GM12878 (cell line): Measurements from ENCODE around the gene SLC1A5. TPM values are rescaled to one million over a fixed set of nuclear protein-coding genes. Genes with fewer than 3 reads are reported as not detected.
A peak's percentile ranks its signal among the peaks of the same experiment; 100 is the strongest.

Experiments used
- ATAC-seq: fragments of 200-7000 bp; cut with Tn5 transposase; 3 replicates; pipeline ENCODE4 v1.9.1; 2020; ENCODE audit warnings: mild to moderate bottlenecking, moderate library complexity
- BruUV-seq: library from RNA; stranded (reverse); fragments of 400-500 nt; replicated peaks from 2 replicates; lab custom pipeline; 2021; lab: Mats Ljungman, UMichigan
- CTCF ChIA-PET: fragments of 300-600 bp; sonication (Branson Sonifier 250); formaldehyde crosslinking; extraction: SDS; loops from one replicate; lab custom pipeline; 2021; ENCODE audit warnings: inconsistent platforms; lab: Yijun Ruan, JAX
- POLR2A ChIA-PET: fragments of 350-600 bp; formaldehyde crosslinking; extraction: SDS; loops from one replicate; lab custom pipeline; 2021; ENCODE audit warnings: inconsistent platforms; lab: Charles Lee
- RAD21 ChIA-PET: fragments of 300-600 bp; sonication (Branson Sonifier 250); formaldehyde crosslinking; loops from one replicate; lab custom pipeline; 2023; ENCODE audit warnings: antibody characterized with exemption; ENCODE audit not compliant: unreplicated experiment; lab: Charles Lee
- SMC1A ChIA-PET: fragments of 300-600 bp; sonication (Branson Sonifier 250); formaldehyde crosslinking; loops from one replicate; lab custom pipeline; 2023; ENCODE audit not compliant: unreplicated experiment, uncharacterized antibody; lab: Charles Lee
- DNase-seq: peaks from one replicate; pipeline ENCODE4 v3.0.0-alpha.2; 2011; ENCODE audit warnings: low read depth, low spot score
- FAIRE-seq: peaks from 3 replicates; lab custom pipeline; 2011; peaks lifted over from hg19 to GRCh38; lab: Jason Lieb, UNC
- H2AFZ ChIP-seq: 2 replicates; pipeline ENCODE4 v1.6.0; 2011; ENCODE audit warnings: low read depth, low read length, control low read depth; ENCODE audit not compliant: control insufficient read depth
- H3K27ac ChIP-seq: 2 replicates; pipeline ENCODE4 v1.5.1; 2011; ENCODE audit warnings: control low read depth; ENCODE audit not compliant: control insufficient read depth, insufficient read depth
- H3K27me3 ChIP-seq, 2 experiments: replicated peaks in 1 of 2; 2 replicates each; pipeline versions ENCODE4 v1.6.0 to v1.6.1; 2011; ENCODE audit warnings: low read length in 1 of 2; ENCODE audit not compliant: control insufficient read depth in 2 of 2, insufficient read depth in 2 of 2
- H3K36me3 ChIP-seq, 2 experiments: 2 replicates each; pipeline ENCODE4 v1.5.1; 2011; ENCODE audit warnings: low read length in 1 of 2; ENCODE audit not compliant: control insufficient read depth in 2 of 2, insufficient read depth in 2 of 2
- H3K4me1 ChIP-seq: 2 replicates; pipeline ENCODE4 v1.6.1; 2011; ENCODE audit warnings: mild to moderate bottlenecking, low read length, moderate library complexity, mixed read lengths; ENCODE audit not compliant: control insufficient read depth, insufficient read depth
- H3K4me2 ChIP-seq: 2 replicates; pipeline ENCODE4 v1.6.0; 2011; ENCODE audit warnings: control low read depth; ENCODE audit not compliant: control insufficient read depth, insufficient read depth
- H3K4me3 ChIP-seq: fragments of 200-600 bp; sonication (generic); 2 replicates; pipeline ENCODE4 v1.5.1; 2016
- H3K79me2 ChIP-seq: 2 replicates; pipeline ENCODE4 v1.6.0; 2011; ENCODE audit warnings: low read length; ENCODE audit not compliant: control insufficient read depth, insufficient read depth
- H3K9ac ChIP-seq: 2 replicates; pipeline ENCODE4 v1.8.0; 2011; ENCODE audit warnings: low read length, control low read depth, mixed read lengths; ENCODE audit not compliant: control insufficient read depth, insufficient read depth
- H3K9me3 ChIP-seq: replicated peaks from 3 replicates; pipeline ENCODE4 v1.5.1; 2011; ENCODE audit warnings: mild to moderate bottlenecking, low read length; ENCODE audit not compliant: control insufficient read depth, insufficient read depth
- H4K20me1 ChIP-seq: 2 replicates; pipeline ENCODE4 v1.6.0; 2011; ENCODE audit not compliant: control insufficient read depth, insufficient read depth
- DPF2 ChIP-seq: fragments of 450-650 bp; IDR thresholded peaks from 2 replicates; pipeline ENCODE4 v1.6.1; 2017; ENCODE audit warnings: mild to moderate bottlenecking
- IKZF2 ChIP-seq, 2 experiments: fragments of 450-650 bp; IDR thresholded peaks; 2 replicates each; pipeline ENCODE4 v1.6.1; 2017; ENCODE audit warnings: mild to moderate bottlenecking in 2 of 2, moderate library complexity in 2 of 2
- MTA2 ChIP-seq: fragments of 450-650 bp; IDR thresholded peaks from 2 replicates; pipeline ENCODE4 v1.6.1; 2016; ENCODE audit warnings: low read depth, mild to moderate bottlenecking, moderate library complexity
- PBX3 ChIP-seq: IDR thresholded peaks from 2 replicates; pipeline ENCODE4 v1.6.1; 2011; ENCODE audit warnings: mild to moderate bottlenecking, low read depth, low read length, moderate library complexity; ENCODE audit not compliant: insufficient replicate concordance
- PKNOX1 ChIP-seq: fragments of 450-650 bp; IDR thresholded peaks from 2 replicates; pipeline ENCODE4 v1.6.1; 2016; ENCODE audit warnings: mild to moderate bottlenecking
- SPI1 ChIP-seq: IDR thresholded peaks from 2 replicates; pipeline ENCODE4 v1.6.1; 2011; ENCODE audit warnings: low read depth, mild to moderate bottlenecking, low read length, moderate library complexity, borderline replicate concordance; ENCODE audit not compliant: insufficient read depth
- USF2 ChIP-seq: IDR thresholded peaks from 2 replicates; pipeline ENCODE4 v1.6.1; 2011; ENCODE audit warnings: low read depth, low read length, improper control_type of control experiment, borderline replicate concordance
- ZNF384 ChIP-seq: IDR thresholded peaks from 2 replicates; pipeline ENCODE4 v1.6.1; 2012; ENCODE audit warnings: low read depth, mild to moderate bottlenecking, low read length, improper control_type of control experiment, borderline replicate concordance
- WGBS: methylation state at CpG from one replicate; pipeline ENCODE4 v1.1.6; 2016; ENCODE audit warnings: low lambda C conversion rate; ENCODE audit not compliant: insufficient replicate concordance, insufficient coverage; ENCODE audit errors: missing lambda C conversion rate; 5-methylcytosine and 5-hydroxymethylcytosine counted together
- in situ Hi-C: fragments of 300-500 bp; cut with MboI; formaldehyde crosslinking; loops from 9 replicates; pipeline ENCODE4 v1.14.3; 2018; ENCODE audit warnings: mixed read lengths
- intact Hi-C: fragments of 100-400 bp; cut with micrococcal nuclease; formaldehyde crosslinking; loops from one replicate; pipeline ENCODE4 v1.14.2; 2022; ENCODE audit not compliant: unreplicated experiment
- polyA plus RNA-seq, 11 experiments: library from polyadenylated mRNA; depleted of rRNA in 4 of 11; unstranded in 6 of 11; stranded (reverse) in 5 of 11; fragments of >200 nt; fragmentation: Nextera tagmentation in 4 of 11; fragmentation: Illumina TruSeq in 1 of 11; extraction: Ambion mirVana in 4 of 11; extraction: Trizol in 1 of 11; gene quantifications; 1 replicate in 1 of 11; 2 replicates in 10 of 11; pipeline versions ENCODE4 v1.2.1 to v1.2.3, GENCODE V29; 2011 to 2016; ENCODE audit warnings: inconsistent platforms in 2 of 11, missing spikeins in 2 of 11, low read depth in 1 of 11
- total RNA-seq, 4 experiments: library from RNA; depleted of rRNA in 3 of 4; stranded (reverse); fragments of >200 nt in 3 of 4; fragmentation: Illumina TruSeq in 1 of 4; extraction: Trizol in 1 of 4; gene quantifications; 2 replicates each; pipeline versions ENCODE4 v1.2.1 to v1.2.3, GENCODE V29; 2013 to 2021

SLC1A5 gene
- total and polyA plus RNA-seq, 10 of the 15 experiments (the other 5 are each of a cell fraction or from before 2014, with no cell fraction given) = 9.1 to 129 (median 60.9) TPM

GRCh38 chr19:46797881-46798280, 9.5 kb upstream of the SLC1A5 start (continued):
- TF ChIP-seq USF2 = no peak

- in situ Hi-C loops (no loop called here), intact Hi-C loops (no loop called here)
- FAIRE-seq = no peak
- no peak for DNase-seq
- no peak overlapping the region for H3K4me3 ChIP-seq
- H3K9ac ChIP-seq = no peak overlapping the region
- no peaks in the 10 kb centered on the region for H3K36me3 ChIP-seq
- H3K9me3 ChIP-seq = no peaks in the 10 kb centered on the region; the same call in 2 of the 3 replicates
- no peak for ATAC-seq
- ChIA-PET RAD21 (interaction anchor here (0.6 kb wide), 1 partner anchor 33 kb away, joined by 3 read pairs; no protein-coding TSS in a partner anchor), CTCF (no interaction called here), SMC1A (no interaction called here), POLR2A (interaction anchor here (1.3 kb wide), 1 partner anchor 10 kb away, joined by 6 read pairs; no protein-coding TSS in a partner anchor)
- no TSS peak for BruUV-seq
- no peaks in the 10 kb centered on the region; a peak in 1 of 4 replicates for H3K27me3 ChIP-seq
- no peak for TF ChIP-seq DPF2
- TF ChIP-seq SPI1 = 0 out of 2 replicates have a peak, but pooled peaks have one; percentile 23
- TF ChIP-seq IKZF2 (IDR thresholded peaks at IDR 0.05) = peak in 1 of 2 experiments; percentile 13; a peak in 1 of 4 replicates
- TF ChIP-seq ZNF384 = no peak
- no peak for TF ChIP-seq MTA2
- TF ChIP-seq PKNOX1 = peak; percentile 88
- peak; percentile 65 for TF ChIP-seq PBX3
- H4K20me1 ChIP-seq = no peaks in the 10 kb centered on the region
- H3K79me2 ChIP-seq = peaks cover 15% of the 10 kb centered on the region
- WGBS = 40% methylated on average over 5 of the region's 5 CpGs
- no peak overlapping the region for H3K4me2 ChIP-seq
- H2AFZ ChIP-seq = no peak overlapping the region; the same call in 1 of the 2 replicates
- H3K27ac ChIP-seq = no peak overlapping the region
- no peaks in the 10 kb centered on the region for H3K4me1 ChIP-seq
Measured at GRCh38 chr19:46791944-46792343, 3.5 kb upstream of the SLC1A5 start.
